HepG2 (cell line): ENCODE data around the gene SDK1. TPM values are rescaled to one million over a fixed set of nuclear protein-coding genes. Genes with fewer than 3 reads are reported as not detected.
A peak's percentile ranks its signal among the peaks of the same experiment; 100 is the strongest.

Experiments used
- ATAC-seq: fragments of 200-7000 bp; cut with Tn5 transposase; 3 replicates; pipeline ENCODE4 v1.9.1; 2020; ENCODE audit warnings: mild to moderate bottlenecking, moderate library complexity
- BruUV-seq: library from RNA; stranded (reverse); fragments of 400-500 nt; replicated peaks from 2 replicates; lab custom pipeline; 2021; lab: Mats Ljungman, UMichigan
- CTCF ChIA-PET: fragments of 300-600 bp; formaldehyde crosslinking; extraction: SDS; loops from one replicate; lab custom pipeline; 2021; ENCODE audit warnings: low total read pairs, inconsistent platforms, low intra/inter-chr PET ratio; lab: Yijun Ruan, JAX
- POLR2A ChIA-PET: fragments of 350-600 bp; sonication (Branson Sonifier 250); formaldehyde crosslinking; loops from one replicate; lab custom pipeline; 2020; ENCODE audit warnings: antibody characterized with exemption, inconsistent platforms; lab: Yijun Ruan, JAX
- DNase-seq: peaks from one replicate; pipeline ENCODE4 v3.0.0-alpha.2; 2015; ENCODE audit warnings: low spot score
- FAIRE-seq: peaks from 3 replicates; lab custom pipeline; 2011; peaks lifted over from hg19 to GRCh38; lab: Jason Lieb, UNC
- H2AFZ ChIP-seq: one replicate; pipeline ENCODE4 v1.6.1; 2011; ENCODE audit warnings: low read length, inconsistent platforms
- H3K27ac ChIP-seq: fragments of 300-600 bp; 3 replicates; pipeline ENCODE4 v1.8.0; 2011; ENCODE audit warnings: mixed run types, mild to moderate bottlenecking, mixed read lengths, low read length, inconsistent platforms; ENCODE audit not compliant: insufficient read depth; ENCODE audit errors: extremely low read length
- H3K27me3 ChIP-seq, 2 experiments: fragments of 200-600 bp in 1 of 2; 2 replicates in 1 of 2; 3 replicates in 1 of 2; pipeline versions ENCODE4 v1.6.0 to v1.8.0; 2011; ENCODE audit warnings: low read length in 2 of 2, mild to moderate bottlenecking in 2 of 2, moderate library complexity in 2 of 2, inconsistent platforms in 1 of 2; ENCODE audit not compliant: insufficient read depth in 2 of 2, control insufficient read depth in 1 of 2
- H3K36me3 ChIP-seq, 2 experiments: fragments of 200-600 bp in 1 of 2; replicated peaks in 1 of 2; 2 replicates in 1 of 2; 3 replicates in 1 of 2; pipeline versions ENCODE4 v1.5.1 to v1.8.0; 2011; ENCODE audit warnings: low read length in 2 of 2, inconsistent platforms in 1 of 2; ENCODE audit not compliant: insufficient read depth in 2 of 2, control insufficient read depth in 1 of 2
- H3K4me1 ChIP-seq: 2 replicates; pipeline ENCODE4 v1.5.1; 2012; ENCODE audit warnings: low read length, inconsistent platforms; ENCODE audit not compliant: insufficient read depth
- H3K4me2 ChIP-seq: 2 replicates; pipeline ENCODE4 v1.6.0; 2011; ENCODE audit warnings: low read depth, low read length, inconsistent platforms
- H3K4me3 ChIP-seq, 3 experiments: fragments of 200-600 bp in 1 of 3; sonication (generic), shearing (Covaris generic) in 1 of 3; replicated peaks in 1 of 3; 2 replicates each; pipeline ENCODE4 v1.5.1; 2011 to 2016; ENCODE audit warnings: low read length in 3 of 3, inconsistent platforms in 2 of 3, low read depth in 2 of 3, mild to moderate bottlenecking in 2 of 3, control low read depth in 1 of 3, mixed read lengths in 1 of 3; ENCODE audit not compliant: insufficient read depth in 1 of 3
- H3K79me2 ChIP-seq: one replicate; pipeline ENCODE4 v1.6.1; 2011; ENCODE audit warnings: low read length, inconsistent platforms; ENCODE audit not compliant: insufficient read depth
- H3K9ac ChIP-seq: 2 replicates; pipeline ENCODE4 v1.6.0; 2011; ENCODE audit warnings: mild to moderate bottlenecking, low read depth, low read length, inconsistent platforms; ENCODE audit not compliant: insufficient read depth
- H3K9me3 ChIP-seq: 2 replicates; pipeline ENCODE4 v1.5.1; 2012; ENCODE audit warnings: mild to moderate bottlenecking, low read length
- H4K20me1 ChIP-seq: 2 replicates; pipeline ENCODE4 v1.6.0; 2011; ENCODE audit warnings: inconsistent platforms, mild to moderate bottlenecking, low read length, moderate library complexity; ENCODE audit not compliant: insufficient read depth
- KMT2A ChIP-seq: sonication (generic); formaldehyde crosslinking; IDR thresholded peaks from 2 replicates; pipeline ENCODE4 v1.4.0; 2020; ENCODE audit warnings: missing genetic modification reagents
- MLLT10 ChIP-seq: sonication (generic); formaldehyde crosslinking; IDR thresholded peaks from 2 replicates; pipeline ENCODE4 v1.4.0; 2020; ENCODE audit warnings: missing genetic modification reagents
- PCBP2 ChIP-seq: fragments of 200-400 bp; formaldehyde crosslinking; optimal IDR thresholded peaks from 2 replicates; pipeline ENCODE3; 2018; ENCODE audit warnings: low read length, low read depth; ENCODE audit not compliant: poor library complexity, severe bottlenecking
- POLR2AphosphoS2 ChIP-seq: IDR thresholded peaks from 2 replicates; pipeline ENCODE4 v1.6.1; 2011; ENCODE audit warnings: low read depth, low read length, improper control_type of control experiment
- RNF2 ChIP-seq: fragments of 450-650 bp; conservative IDR thresholded peaks from 2 replicates; pipeline ENCODE4 v1.6.1; 2016; ENCODE audit warnings: low read depth
- ZBTB8A ChIP-seq: sonication (generic); formaldehyde crosslinking; IDR thresholded peaks from 2 replicates; pipeline ENCODE4 v1.4.0; 2020; ENCODE audit warnings: mild to moderate bottlenecking, low read depth, missing genetic modification reagents, borderline replicate concordance
- WGBS: methylation state at CpG from one replicate; pipeline ENCODE4 v1.1.6; 2017; ENCODE audit warnings: low lambda C conversion rate; 5-methylcytosine and 5-hydroxymethylcytosine counted together
- in situ Hi-C: cut with HindIII; loops from 2 replicates; pipeline ENCODE4 v1.10.0; 2017; ENCODE audit warnings: low pct_unique_long_range_greater_than_20kb; ENCODE audit not compliant: extremely low pct_ligation_motif_present
- intact Hi-C: fragments of 100-400 bp; cut with micrococcal nuclease; formaldehyde crosslinking; loops from one replicate; pipeline ENCODE4 v1.10.0; 2022; ENCODE audit not compliant: unreplicated experiment
- polyA plus RNA-seq, 8 experiments: library from polyadenylated mRNA; depleted of rRNA in 3 of 8; stranded (reverse) in 7 of 8; unstranded in 1 of 8; fragments of >200 nt; fragmentation: Illumina TruSeq in 4 of 8; extraction: Trizol in 4 of 8; gene quantifications; 2 replicates each; pipeline versions ENCODE4 v1.2.1 to v1.2.3, GENCODE V29; 2011 to 2016; ENCODE audit warnings: low read depth in 4 of 8, missing spikeins in 1 of 8, mixed read lengths in 1 of 8; ENCODE audit not compliant: insufficient read depth in 1 of 8
- total RNA-seq, 5 experiments: library from RNA; depleted of rRNA; stranded (reverse); fragments of >200 nt; fragmentation: Illumina TruSeq; extraction: Trizol; gene quantifications; 2 replicates each; pipeline ENCODE4 v1.2.3, GENCODE V29; 2016; ENCODE audit warnings: low read depth in 1 of 5
- TF ChIP-seq, protein P1 (sequence below): sonication (generic); formaldehyde crosslinking; IDR thresholded peaks from 2 replicates; pipeline ENCODE4 v1.5.0; 2020; ENCODE audit warnings: mild to moderate bottlenecking, missing genetic modification reagents, moderate library complexity

The SDK1 gene
- total and polyA plus RNA-seq, 2 of the 13 experiments (the other 11 are each of a cell fraction or from before 2014, with no cell fraction given), result 0.35 to 2.4 TPM

- TF ChIP-seq, protein P1, sequence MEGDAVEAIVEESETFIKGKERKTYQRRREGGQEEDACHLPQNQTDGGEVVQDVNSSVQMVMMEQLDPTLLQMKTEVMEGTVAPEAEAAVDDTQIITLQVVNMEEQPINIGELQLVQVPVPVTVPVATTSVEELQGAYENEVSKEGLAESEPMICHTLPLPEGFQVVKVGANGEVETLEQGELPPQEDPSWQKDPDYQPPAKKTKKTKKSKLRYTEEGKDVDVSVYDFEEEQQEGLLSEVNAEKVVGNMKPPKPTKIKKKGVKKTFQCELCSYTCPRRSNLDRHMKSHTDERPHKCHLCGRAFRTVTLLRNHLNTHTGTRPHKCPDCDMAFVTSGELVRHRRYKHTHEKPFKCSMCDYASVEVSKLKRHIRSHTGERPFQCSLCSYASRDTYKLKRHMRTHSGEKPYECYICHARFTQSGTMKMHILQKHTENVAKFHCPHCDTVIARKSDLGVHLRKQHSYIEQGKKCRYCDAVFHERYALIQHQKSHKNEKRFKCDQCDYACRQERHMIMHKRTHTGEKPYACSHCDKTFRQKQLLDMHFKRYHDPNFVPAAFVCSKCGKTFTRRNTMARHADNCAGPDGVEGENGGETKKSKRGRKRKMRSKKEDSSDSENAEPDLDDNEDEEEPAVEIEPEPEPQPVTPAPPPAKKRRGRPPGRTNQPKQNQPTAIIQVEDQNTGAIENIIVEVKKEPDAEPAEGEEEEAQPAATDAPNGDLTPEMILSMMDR (CRISPR knock-in tag), result peak; percentile 30; the same call in 1 of the 2 replicates
- TF ChIP-seq KMT2A (CRISPR knock-in tag), result no peak
These were observed 773.9 kb downstream of the SDK1 start (continued) for GRCh38 chr7:4074994-4075393.

GRCh38 chr7:4076701-4077294 lies 775.7 kb downstream of the SDK1 start:
- no TSS peak for BruUV-seq
- H4K20me1 ChIP-seq, result no peaks in the 10 kb centered on the region
- H3K4me1 ChIP-seq, result no peaks in the 10 kb centered on the region
- DNase-seq (no peak), FAIRE-seq (no peak), ATAC-seq (no peak)
- H3K27ac ChIP-seq, result no peak overlapping the region
- H3K4me2 ChIP-seq, result no peak overlapping the region
- no peaks in the 10 kb centered on the region for H3K36me3 ChIP-seq
- no peak overlapping the region for H3K4me3 ChIP-seq
- POLR2A ChIA-PET, result no interaction called here
- no peak overlapping the region for H3K9ac ChIP-seq
- no peaks in the 10 kb centered on the region for H3K9me3 ChIP-seq
- in situ Hi-C loops (no loop called here), intact Hi-C loops (no loop called here)
- TF ChIP-seq PCBP2, result no peak
- no peak for TF ChIP-seq POLR2AphosphoS2
- no peak for TF ChIP-seq RNF2
- TF ChIP-seq MLLT10 (CRISPR knock-in tag), result no peak
- TF ChIP-seq ZBTB8A, result no peak
- no peaks in the 10 kb centered on the region for H3K79me2 ChIP-seq
- H3K27me3 ChIP-seq, result no peaks in the 10 kb centered on the region
- H2AFZ ChIP-seq, result no peak overlapping the region
- CTCF ChIA-PET, result no interaction called here
- 90% methylated on average over 13 of the region's 19 CpGs for WGBS
